Ovary (tissue), 9 donors: ENCODE data around the gene PRICKLE3. TPM values are rescaled to one million over a fixed set of nuclear protein-coding genes. Genes with fewer than 3 reads are reported as not detected.

ENCODE experiments used
- DNase-seq, 5 donors: peaks; one replicate each; pipeline ENCODE4 v3.0.0-alpha.2; 2019 to 2020
- H3K27ac ChIP-seq, 2 donors: fragments of 200-600 bp; one replicate each; pipeline versions ENCODE4 v1.5.1 to v1.8.0; 2019 to 2022
- H3K27me3 ChIP-seq: fragments of 200-600 bp; one replicate; pipeline ENCODE4 v1.8.0; 2022
- H3K36me3 ChIP-seq: fragments of 200-600 bp; sonication (generic); one replicate; pipeline ENCODE4 v1.5.1; 2019
- H3K4me1 ChIP-seq: one replicate; pipeline ENCODE4 v1.8.1; 2013; ENCODE audit warnings: mild to moderate bottlenecking, moderate library complexity; ENCODE audit not compliant: insufficient read depth
- H3K4me3 ChIP-seq: fragments of 200-600 bp; sonication (generic); one replicate; pipeline ENCODE4 v1.5.1; 2017
- H3K9me3 ChIP-seq, 2 donors: fragments of 200-600 bp in 1 of 2; sonication (generic) in 1 of 2; one replicate each; pipeline versions ENCODE4 v1.5.1 to v1.8.1; 2013 to 2019; ENCODE audit warnings: mild to moderate bottlenecking in 1 of 2, moderate library complexity in 1 of 2
- CTCF ChIP-seq, 3 donors: fragments of 450-650 bp in 2 of 3; fragments of 200-600 bp in 1 of 3; IDR thresholded peaks; one replicate each; pipeline versions ENCODE4 v1.5.1 to v1.8.0; 2016 to 2022; ENCODE audit warnings: antibody characterized with exemption in 3 of 3, mild to moderate bottlenecking in 1 of 3
- EP300 ChIP-seq: sonication (generic); formaldehyde crosslinking; IDR thresholded peaks from one replicate; pipeline ENCODE4 v1.6.1; 2017; ENCODE audit warnings: antibody characterized with exemption
- POLR2A ChIP-seq: fragments of 450-650 bp; IDR thresholded peaks from one replicate; pipeline ENCODE4 v1.6.1; 2017; ENCODE audit warnings: antibody characterized with exemption, mild to moderate bottlenecking, moderate library complexity
- WGBS, 3 donors: extraction: QIAGEN DNeasy Blood & Tissue Kit in 1 of 3; methylation state at CpG; one replicate each; pipeline versions ENCODE4 v1.1.5 to v1.1.7; 2013 to 2017; 5-methylcytosine and 5-hydroxymethylcytosine counted together
- intact Hi-C, 4 donors: fragments of 100-400 bp; cut with DNase I; formaldehyde crosslinking; loops; one replicate each; pipeline versions ENCODE4 v1.11.0 to v1.15.1; 2022 to 2023
- polyA plus RNA-seq, 2 donors: library from polyadenylated mRNA; stranded (reverse); fragments of 200-250 nt in 1 of 2; fragments of 350-450 nt in 1 of 2; fragmentation: Illumina TruSeq in 1 of 2; extraction: RNeasy Lipid Tissue Mini Kit (QIAGEN cat#74804) in 1 of 2; gene quantifications; one replicate each; pipeline ENCODE4 v1.2.3, GENCODE V29; 2013 to 2014
- total RNA-seq, 7 donors: library from RNA; depleted of rRNA in 2 of 7; stranded (reverse); fragments of >200 nt in 2 of 7; fragmentation: NEBNext Ultra II Directional in 3 of 7; extraction: Animal tissue kit (Norgen Biotek cat#: 25700) in 3 of 7; gene quantifications; one replicate each; pipeline versions ENCODE4 v1.1.0 to v1.2.4, GENCODE V29; 2016 to 2023
- donor health status: DM: no; HTN: no; CAD: no; lungs with moderate emphysema.
- donor health status: DM: no; HTN: no; CAD: no.
- donor health status: Bipolar disorder and iron deficiency.
- donor health status: DM: yes; HTN: yes; CAD: no.
- donor health status: DM: no; HTN: no; CAD: no.
- donor health status: DM: yes; HTN: yes; CAD: no.

The PRICKLE3 gene
- total and polyA plus RNA-seq, 9 donors = 3.5 to 15.1 (median 11.4) TPM

DNA sequence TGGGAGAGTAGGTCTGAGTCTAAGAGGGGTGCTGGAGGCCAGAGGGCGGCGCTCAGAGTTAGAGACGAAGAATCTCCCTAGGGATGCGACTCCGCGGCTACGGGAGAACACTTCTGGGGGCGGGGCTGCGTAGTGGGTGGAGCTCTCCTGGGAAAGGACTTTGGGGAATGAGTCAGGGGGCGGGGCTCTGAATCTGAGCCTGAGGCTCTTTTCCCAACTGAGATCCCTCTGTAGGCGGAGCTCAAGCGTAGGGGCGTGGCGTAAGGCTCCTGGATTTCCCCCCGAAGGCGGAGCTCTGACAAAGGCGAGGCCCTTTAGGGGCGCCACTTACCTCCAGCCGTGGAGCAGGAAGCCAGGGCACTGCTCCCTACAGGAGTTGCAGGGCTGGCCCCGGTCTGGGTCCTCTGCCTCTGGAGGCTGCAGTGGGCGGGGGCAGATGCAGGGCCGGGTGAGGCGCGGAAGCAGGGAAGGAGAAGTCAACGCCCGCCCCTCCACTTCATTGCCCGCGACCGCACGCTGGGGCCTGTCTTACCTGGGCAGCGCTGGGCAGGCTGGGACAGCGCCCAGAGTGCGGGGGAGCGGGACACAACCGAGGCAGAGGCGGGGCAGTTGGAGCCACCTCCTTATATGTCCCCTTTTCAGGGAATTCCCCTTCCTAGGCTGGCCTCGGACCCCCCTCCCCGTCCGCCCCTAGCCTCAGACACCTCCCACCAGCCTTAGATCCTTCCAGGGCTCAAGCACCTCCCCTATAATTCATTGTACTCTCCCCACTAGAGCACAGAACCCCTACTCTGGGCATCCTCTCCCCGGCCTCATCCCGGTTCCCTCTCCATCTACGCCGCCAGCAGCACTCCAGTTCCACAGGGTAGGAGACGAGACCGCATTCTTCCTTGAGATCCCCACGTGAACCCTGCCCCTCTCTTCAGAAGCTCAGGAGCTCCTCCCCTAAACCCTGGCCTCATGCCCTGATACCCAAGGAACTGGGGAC is 1.6 kb downstream of the PRICKLE3 start:
- H3K4me1 ChIP-seq = no peaks in the 10 kb centered on the region
- peak; percentile 95 to 98 (median 96) for DNase-seq
- WGBS, 3 donors = 40 to 52% (median 51%) methylated on average over 37 to 46 of the region's 46 CpGs
- H3K27ac ChIP-seq = peak overlapping the region in 1 of 2 donors; percentile 64
- no peak for TF ChIP-seq EP300
- TF ChIP-seq POLR2A = peak; percentile 50
- no peaks in the 10 kb centered on the region for H3K9me3 ChIP-seq
- intact Hi-C loops = no loop called here
- no peaks in the 10 kb centered on the region for H3K36me3 ChIP-seq
- H3K27me3 ChIP-seq = no peaks in the 10 kb centered on the region
- H3K4me3 ChIP-seq = peak overlapping the region; percentile 41

DNA sequence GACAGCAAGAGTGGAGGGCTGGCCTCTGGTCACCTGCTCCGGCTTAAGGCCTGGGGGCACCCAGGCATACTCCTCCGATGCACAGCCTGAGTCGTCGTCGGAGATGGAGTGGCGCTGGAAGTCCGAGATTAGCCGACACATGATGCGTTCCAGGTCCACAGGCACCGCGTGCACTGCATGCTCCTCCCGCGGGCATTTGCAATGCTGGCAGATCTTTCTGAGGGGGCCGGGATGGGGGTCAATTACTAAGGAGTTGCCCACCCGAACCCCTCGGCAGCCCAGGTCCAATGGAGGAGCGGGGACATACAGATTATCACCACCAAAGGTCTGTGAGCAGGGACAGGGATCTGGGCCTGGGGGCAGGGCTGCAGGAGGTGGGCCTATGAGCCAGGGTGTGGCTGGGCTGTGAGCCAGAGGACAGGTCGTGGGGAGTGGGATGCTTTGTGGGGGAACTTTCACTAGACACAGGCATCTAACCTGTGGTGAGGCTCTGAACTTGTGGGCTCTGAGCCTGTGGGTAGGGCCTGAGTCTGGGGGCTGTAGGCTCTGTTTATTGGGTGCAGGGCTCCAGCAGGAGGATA is 2.4 kb downstream of the PRICKLE3 start:
- WGBS, 3 donors = 75 to 83% (median 77%) methylated on average over 18 of the region's 18 CpGs
- Histone ChIP-seq H3K4me1 (no peaks in the 10 kb centered on the region), H3K27ac (no peak overlapping the region), H3K36me3 (no peaks in the 10 kb centered on the region), H3K9me3 (no peaks in the 10 kb centered on the region), H3K4me3 (no peak overlapping the region), H3K27me3 (no peaks in the 10 kb centered on the region)
- TF ChIP-seq POLR2A = no peak
- peak in 4 of 5 donors; percentile 48 to 70 (median 62) for DNase-seq
- intact Hi-C loops = no loop called here

- intact Hi-C loops = no loop called here
- no peaks in the 10 kb centered on the region for H3K4me1 ChIP-seq
- no peaks in the 10 kb centered on the region for H3K9me3 ChIP-seq
- DNase-seq = peak in 1 of 5 donors; percentile 9
- no peak overlapping the region for H3K27ac ChIP-seq
- no peak overlapping the region for H3K4me3 ChIP-seq
- H3K36me3 ChIP-seq = no peaks in the 10 kb centered on the region
- TF ChIP-seq POLR2A (no peak), EP300 (no peak), CTCF (IDR thresholded peaks at IDR 0.05) (no peak)
- no peaks in the 10 kb centered on the region for H3K27me3 ChIP-seq
- 68 to 75% (median 71%) methylated on average over 2 of the region's 2 CpGs for WGBS, 3 donors
Measured at GRCh38 chrX:49179358-49179757, 6.8 kb downstream of the PRICKLE3 start.

GRCh38 chrX:49178537-49178936 is 7.6 kb downstream of the PRICKLE3 start:
- Histone ChIP-seq H3K27me3 (no peaks in the 10 kb centered on the region), H3K27ac (no peak overlapping the region), H3K9me3 (no peaks in the 10 kb centered on the region), H3K36me3 (no peaks in the 10 kb centered on the region), H3K4me3 (no peak overlapping the region), H3K4me1 (no peaks in the 10 kb centered on the region)
- 80 to 87% (median 82%) methylated on average over 3 of the region's 3 CpGs for WGBS, 3 donors
- TF ChIP-seq CTCF (IDR thresholded peaks at IDR 0.05) (no peak), POLR2A (no peak), EP300 (no peak)
- intact Hi-C loops = no loop called here
- no peak for DNase-seq

- Histone ChIP-seq H3K4me3 (no peak overlapping the region), H3K36me3 (no peaks in the 10 kb centered on the region), H3K9me3 (no peaks in the 10 kb centered on the region), H3K27ac (no peak overlapping the region), H3K27me3 (no peaks in the 10 kb centered on the region), H3K4me1 (no peaks in the 10 kb centered on the region)
- intact Hi-C loops = no loop called here
- WGBS, 3 donors = 87 to 92% (median 90%) methylated on average over 22 to 23 of the region's 23 CpGs
- TF ChIP-seq EP300 (no peak), POLR2A (no peak), CTCF (IDR thresholded peaks at IDR 0.05) (no peak)
- no peak for DNase-seq
Measured at GRCh38 chrX:49177873-49178480, 8.2 kb downstream of the PRICKLE3 start.
